Measurements from ENCODE around the gene HK3. TPM values are rescaled to one million over a fixed set of nuclear protein-coding genes. Genes with fewer than 3 reads are reported as not detected.

HK3 gene
- total and polyA plus RNA-seq, 12 donors = 0.44 to 102 (median 15.2) TPM

DNA sequence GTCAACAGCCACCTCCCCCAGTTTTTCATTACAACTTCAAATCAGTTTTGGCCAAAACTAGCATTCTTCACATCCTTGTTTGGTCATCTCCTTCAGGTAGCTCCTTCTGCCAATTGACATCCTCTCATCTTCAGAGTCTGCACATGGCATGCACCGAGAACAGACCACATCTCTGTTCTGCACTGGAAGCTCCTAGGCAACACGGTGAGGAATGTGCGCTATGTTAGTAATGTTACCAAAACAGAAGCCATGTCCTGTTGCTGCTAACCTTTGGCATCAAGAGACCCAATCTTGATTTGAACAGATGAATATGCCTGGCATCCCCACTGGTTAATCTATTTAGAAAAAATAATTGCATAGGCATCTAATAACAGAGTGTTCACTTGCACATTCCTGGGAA is 5.1 kb upstream of the HK3 start:
- no peaks in the 10 kb centered on the region for H3K4me1 ChIP-seq (replicated peaks in 1 of 2)
- intact Hi-C loops (cut with DNase I) = no loop called here
- TF ChIP-seq POLR2A (IDR thresholded peaks at IDR 0.05) (no peak), CTCF (IDR thresholded peaks at IDR 0.05) (no peak)
- H3K27me3 ChIP-seq = no peaks in the 10 kb centered on the region
- H3K4me3 ChIP-seq = no peak overlapping the region
- peaks cover 0 to 53% of the 10 kb centered on the region in 2 donors for H3K36me3 ChIP-seq (replicated peaks in 1 of 2)
- 85 to 96% (median 93%) methylated on average over 3 of the region's 3 CpGs for WGBS, 4 donors
- peak in 1 of 7 donors; percentile 8 for DNase-seq
- no peaks in the 10 kb centered on the region for H3K9me3 ChIP-seq (replicated peaks in 1 of 3)
- H3K27ac ChIP-seq = no peak overlapping the region

GRCh38 chr5:176902911-176903664 is 3.9 kb upstream of the HK3 start:
- peak in 1 of 7 donors; percentile 14 for DNase-seq
- H3K36me3 ChIP-seq (replicated peaks in 1 of 2) = peaks cover 0 to 48% of the 10 kb centered on the region in 2 donors
- intact Hi-C loops (cut with DNase I) = no loop called here
- no peak overlapping the region for H3K27ac ChIP-seq
- H3K4me3 ChIP-seq = no peak overlapping the region
- no peaks in the 10 kb centered on the region for H3K4me1 ChIP-seq (replicated peaks in 1 of 2)
- no peaks in the 10 kb centered on the region for H3K27me3 ChIP-seq
- TF ChIP-seq CTCF (IDR thresholded peaks at IDR 0.05) = no peak
- TF ChIP-seq POLR2A (IDR thresholded peaks at IDR 0.05) = no peak
- H3K9me3 ChIP-seq (replicated peaks in 1 of 3) = no peaks in the 10 kb centered on the region
- 82 to 91% (median 87%) methylated on average over 5 of the region's 5 CpGs for WGBS, 4 donors

DNA sequence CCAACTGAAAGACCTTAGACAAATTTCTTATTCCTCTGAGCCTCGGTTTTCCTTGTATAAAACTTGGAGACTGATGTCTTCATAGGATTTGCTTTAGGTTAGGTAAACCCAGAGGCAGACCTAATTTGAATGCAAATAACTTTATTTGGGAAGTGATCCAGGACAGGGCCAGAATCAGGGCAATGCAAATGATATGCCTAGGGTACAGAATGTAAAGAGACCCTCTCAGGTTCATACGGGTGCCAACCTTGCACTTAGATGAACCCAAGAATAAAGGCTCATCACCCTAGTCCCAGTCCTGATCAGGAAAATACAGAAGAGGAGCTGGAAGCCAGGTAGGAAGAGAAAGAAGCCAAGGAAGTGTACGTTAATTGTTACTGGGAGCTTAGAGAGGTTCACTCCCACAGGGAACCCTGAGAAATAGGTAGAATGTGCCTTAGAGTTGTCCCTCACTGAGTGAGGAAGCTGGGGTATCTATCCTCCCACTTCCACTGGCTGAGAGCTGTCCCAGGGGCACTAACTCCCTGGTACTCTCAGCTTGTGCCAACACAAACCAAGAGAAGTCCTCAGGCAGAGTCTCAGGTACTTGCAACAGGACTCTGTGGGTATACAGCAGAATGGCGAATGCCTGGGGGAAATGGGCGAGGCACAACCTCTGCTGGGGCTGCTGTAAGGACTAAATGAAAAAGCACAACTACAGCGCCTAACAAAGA is 3.1 kb upstream of the HK3 start:
- 87 to 90% (median 88%) methylated on average over 5 to 6 of the region's 6 CpGs for WGBS, 4 donors
- no peak overlapping the region for H3K4me3 ChIP-seq
- peak overlapping the region in 1 of 5 donors; percentile 2 for H3K27ac ChIP-seq
- no peaks in the 10 kb centered on the region for H3K4me1 ChIP-seq (replicated peaks in 1 of 2)
- H3K27me3 ChIP-seq = no peaks in the 10 kb centered on the region
- DNase-seq = peak in 1 of 7 donors; percentile 17
- no peaks in the 10 kb centered on the region for H3K9me3 ChIP-seq (replicated peaks in 1 of 3)
- intact Hi-C loops (cut with DNase I) = no loop called here
- H3K36me3 ChIP-seq (replicated peaks in 1 of 2) = peaks cover 0 to 40% of the 10 kb centered on the region in 2 donors
- TF ChIP-seq CTCF (IDR thresholded peaks at IDR 0.05) (no peak), POLR2A (IDR thresholded peaks at IDR 0.05) (no peak)

DNA sequence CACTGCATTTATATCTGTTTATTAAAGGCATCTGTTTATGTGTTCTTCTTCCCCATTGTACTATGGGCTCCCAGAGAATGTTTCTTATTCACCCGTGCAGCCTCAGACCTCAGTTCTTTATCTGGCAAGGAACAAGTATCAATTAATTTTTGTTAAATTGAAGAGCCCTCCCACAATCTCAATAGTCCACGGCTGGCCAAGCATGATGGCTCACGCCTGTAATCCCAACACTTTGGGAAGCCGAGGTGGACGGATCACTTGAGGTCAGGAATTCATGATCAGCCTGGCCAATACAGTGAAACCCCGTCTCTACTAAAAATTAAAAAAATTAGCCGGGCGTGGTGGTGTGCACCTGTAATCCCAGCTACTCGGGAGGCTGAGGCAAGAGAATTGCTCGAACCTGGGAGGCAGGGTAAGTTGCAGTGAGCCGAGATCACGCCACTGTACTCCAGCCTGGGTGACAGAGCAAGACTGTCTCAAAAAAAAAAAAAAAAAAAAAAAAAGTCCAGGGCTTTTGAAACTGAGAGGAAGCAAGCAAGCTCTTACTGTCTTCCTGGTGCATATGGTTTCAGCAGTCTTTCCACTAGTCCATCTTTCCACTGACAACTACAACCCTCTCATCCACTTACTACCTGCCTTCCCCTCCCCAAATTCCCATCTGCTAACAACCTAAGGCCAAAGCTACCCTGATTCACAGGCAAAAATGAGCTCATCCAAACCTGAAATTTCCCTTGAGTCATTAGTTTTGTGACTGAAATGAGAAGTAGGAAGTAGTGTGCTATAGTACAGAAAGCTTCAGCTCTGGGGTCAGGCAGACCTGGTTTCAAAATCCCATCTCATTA is 2.3 kb upstream of the HK3 start:
- Histone ChIP-seq H3K27me3 (no peaks in the 10 kb centered on the region), H3K9me3 (replicated peaks in 1 of 3) (no peaks in the 10 kb centered on the region), H3K4me3 (no peak overlapping the region), H3K36me3 (replicated peaks in 1 of 2) (peaks cover 0 to 32% of the 10 kb centered on the region in 2 donors), H3K4me1 (replicated peaks in 1 of 2) (no peaks in the 10 kb centered on the region), H3K27ac (peak overlapping the region in 1 of 5 donors; percentile 36)
- WGBS, 4 donors = 90 to 94% (median 91%) methylated on average over 12 of the region's 12 CpGs
- no peak for TF ChIP-seq POLR2A (IDR thresholded peaks at IDR 0.05)
- TF ChIP-seq CTCF (IDR thresholded peaks at IDR 0.05) = no peak
- peak in 1 of 7 donors; percentile 19 for DNase-seq
- intact Hi-C loops (cut with DNase I) = no loop called here
